Stimulated activated CD8-positive, alpha-beta memory T cell treated with anti-CD3 and anti-CD28 coated beads, Interleukin-2, amount 100 ng/mL, for 48 hours (primary cell): ENCODE data around the gene GASK1B.

Experiments used
- DNase-seq, 2 donors: peaks; one replicate each; pipeline ENCODE4 v3.0.0-alpha.2; 2020; ENCODE audit warnings: low read depth in 2 of 2

Gene GASK1B

GRCh38 chr4:158172261-158173258 lies at the start of gene GASK1B:
TSS of gene GASK1B (minus strand) at chr4:158173025. CDS start at chr4:158171375, 1,650 bp downstream.
- DNase-seq = no peak

GRCh38 chr4:158219623-158220022 lies 46.8 kb upstream of the GASK1B start:
- no peak for DNase-seq

- no peak for DNase-seq
Measured at GRCh38 chr4:158217763-158218162, 44.9 kb upstream of the GASK1B start.

GRCh38 chr4:158214856-158215255 lies 42.0 kb upstream of the GASK1B start:
- no peak for DNase-seq

GRCh38 chr4:158213466-158213865 lies 40.6 kb upstream of the GASK1B start:
- DNase-seq = no peak

GRCh38 chr4:158211222-158211621 lies 38.4 kb upstream of the GASK1B start:
- no peak for DNase-seq

GRCh38 chr4:158209825-158210807 lies 37.3 kb upstream of the GASK1B start, which contains the start of gene TMEM144:
TSS of gene TMEM144 (plus strand) at chr4:158210486. CDS start at chr4:158212668, 2,182 bp downstream.
- peak; percentile 45 to 51 for DNase-seq

GRCh38 chr4:158208963-158209640 lies 36.3 kb upstream of the GASK1B start:
- no peak for DNase-seq

GRCh38 chr4:158203929-158204328 lies 31.1 kb upstream of the GASK1B start:
- no peak for DNase-seq

- no peak for DNase-seq
Measured at GRCh38 chr4:158203436-158203835, 30.6 kb upstream of the GASK1B start.

GRCh38 chr4:158202481-158202880 lies 29.7 kb upstream of the GASK1B start:
- DNase-seq = no peak

- DNase-seq = no peak
Measured at GRCh38 chr4:158201876-158202275, 29.1 kb upstream of the GASK1B start.

GRCh38 chr4:158201322-158201721 lies 28.5 kb upstream of the GASK1B start:
- no peak for DNase-seq

GRCh38 chr4:158200214-158200613 lies 27.4 kb upstream of the GASK1B start:
- DNase-seq = no peak

GRCh38 chr4:158197194-158197776 lies 24.5 kb upstream of the GASK1B start:
- DNase-seq = no peak

- no peak for DNase-seq
Measured at GRCh38 chr4:158195297-158195696, 22.5 kb upstream of the GASK1B start.

GRCh38 chr4:158193171-158193749 lies 20.4 kb upstream of the GASK1B start:
- no peak for DNase-seq

GRCh38 chr4:158192439-158193158 lies 19.8 kb upstream of the GASK1B start:
- no peak for DNase-seq

- no peak for DNase-seq
Measured at GRCh38 chr4:158190718-158191117, 17.9 kb upstream of the GASK1B start.

- no peak for DNase-seq
Measured at GRCh38 chr4:158189422-158189821, 16.6 kb upstream of the GASK1B start.
